T-helper 1 cell treated with Interleukin-12 subunit alpha and Interleukin-12 subunit beta and Interleukin-4 antibody, amounts not matched to agents 30 ng/mL and 1 ng/mL, for 36 hours (primary cell): ENCODE results near the gene PRORP. TPM values are rescaled to one million over a fixed set of nuclear protein-coding genes. Genes with fewer than 3 reads are reported as not detected.

ENCODE experiments used
- total RNA-seq: library from RNA; stranded (reverse); gene quantifications from 2 replicates; pipeline ENCODE4 v1.2.3, GENCODE V29; 2022

PRORP gene
- total RNA-seq, 1 donor from 2014 or later: 43.2 TPM

Other genes with a start within 250 kb of the PRORP start
- 55.0 and 58.6 TPM in 2 replicates for gene BAZ1A, start 247.2 kb upstream of the PRORP start, total RNA-seq
- gene SRP54, start 139.6 kb upstream of the PRORP start, total RNA-seq: 67.0 and 68.4 TPM in 2 replicates
- 45.0 and 48.7 TPM in 2 replicates for gene FAM177A1, start 76.3 kb upstream of the PRORP start, total RNA-seq
- gene PPP2R3C, start 562 bp upstream of the PRORP start, total RNA-seq: 43.1 and 44.2 TPM in 2 replicates
- gene PSMA6, start 169.8 kb downstream of the PRORP start, total RNA-seq: 297 TPM in 2 replicates